HFF-Myc (cell line): ENCODE data around the gene TTLL11.

Experiments used
- DNase-seq: peaks from one replicate; pipeline ENCODE4 v3.0.0-alpha.2; 2011; ENCODE audit warnings: low read depth; ENCODE audit errors: extremely low read depth
- H3K4me3 ChIP-seq: replicated peaks from 2 replicates; pipeline ENCODE4 v1.5.1; 2011; ENCODE audit warnings: low read depth, mild to moderate bottlenecking, control low read depth, low read length
- CTCF ChIP-seq: IDR thresholded peaks from 2 replicates; pipeline ENCODE4 v1.5.1; 2012; ENCODE audit warnings: mild to moderate bottlenecking, low read depth, low read length, control low read depth; ENCODE audit errors: missing control alignments

The TTLL11 gene

GRCh38 chr9:121826711-121827110 lies 266.4 kb downstream of the TTLL11 start:
- no peak overlapping the region for H3K4me3 ChIP-seq
- TF ChIP-seq CTCF: no peak
- DNase-seq: no peak

- no peak for TF ChIP-seq CTCF
- no peak overlapping the region for H3K4me3 ChIP-seq
- no peak for DNase-seq
Measured at GRCh38 chr9:121825031-121825691, 267.9 kb downstream of the TTLL11 start.

- no peak for TF ChIP-seq CTCF
- H3K4me3 ChIP-seq: no peak overlapping the region
- DNase-seq: no peak
Measured at GRCh38 chr9:121824651-121825030, 268.5 kb downstream of the TTLL11 start.

DNA sequence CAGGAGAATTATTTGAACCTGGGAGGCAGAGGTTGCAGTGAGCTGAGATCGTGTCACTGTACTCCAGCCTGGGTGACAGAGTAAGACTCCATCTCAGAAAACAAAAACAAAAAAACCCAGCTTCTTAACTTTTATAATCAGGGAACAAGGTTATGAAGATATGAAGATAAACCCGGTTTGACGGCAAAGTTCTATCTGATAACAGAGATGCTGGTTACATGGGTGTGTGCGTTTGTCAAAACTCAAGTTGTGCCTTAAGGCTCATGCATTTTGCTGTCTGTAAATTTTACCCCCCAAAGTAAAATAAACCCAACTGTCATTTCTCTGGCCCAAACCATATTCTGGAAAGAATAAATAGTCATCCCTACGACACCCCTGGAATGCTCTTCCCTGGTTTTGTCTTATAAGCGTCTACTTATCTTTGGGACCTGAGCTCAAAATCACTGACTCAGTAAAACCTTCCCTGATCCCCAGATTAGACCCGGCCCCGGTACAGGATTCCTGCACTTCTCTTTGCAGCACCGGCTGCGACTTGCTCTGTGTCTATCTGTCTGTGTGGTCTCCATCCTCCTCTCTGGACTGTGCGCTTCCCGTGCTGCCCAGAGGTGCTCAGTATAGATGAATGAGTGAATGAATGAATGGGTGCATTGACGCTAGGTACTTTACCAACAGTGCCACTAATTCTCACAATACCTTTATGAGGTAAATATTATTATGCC lies 269.5 kb downstream of the TTLL11 start:
- no peak for TF ChIP-seq CTCF
- DNase-seq: no peak
- H3K4me3 ChIP-seq: no peak overlapping the region

DNA sequence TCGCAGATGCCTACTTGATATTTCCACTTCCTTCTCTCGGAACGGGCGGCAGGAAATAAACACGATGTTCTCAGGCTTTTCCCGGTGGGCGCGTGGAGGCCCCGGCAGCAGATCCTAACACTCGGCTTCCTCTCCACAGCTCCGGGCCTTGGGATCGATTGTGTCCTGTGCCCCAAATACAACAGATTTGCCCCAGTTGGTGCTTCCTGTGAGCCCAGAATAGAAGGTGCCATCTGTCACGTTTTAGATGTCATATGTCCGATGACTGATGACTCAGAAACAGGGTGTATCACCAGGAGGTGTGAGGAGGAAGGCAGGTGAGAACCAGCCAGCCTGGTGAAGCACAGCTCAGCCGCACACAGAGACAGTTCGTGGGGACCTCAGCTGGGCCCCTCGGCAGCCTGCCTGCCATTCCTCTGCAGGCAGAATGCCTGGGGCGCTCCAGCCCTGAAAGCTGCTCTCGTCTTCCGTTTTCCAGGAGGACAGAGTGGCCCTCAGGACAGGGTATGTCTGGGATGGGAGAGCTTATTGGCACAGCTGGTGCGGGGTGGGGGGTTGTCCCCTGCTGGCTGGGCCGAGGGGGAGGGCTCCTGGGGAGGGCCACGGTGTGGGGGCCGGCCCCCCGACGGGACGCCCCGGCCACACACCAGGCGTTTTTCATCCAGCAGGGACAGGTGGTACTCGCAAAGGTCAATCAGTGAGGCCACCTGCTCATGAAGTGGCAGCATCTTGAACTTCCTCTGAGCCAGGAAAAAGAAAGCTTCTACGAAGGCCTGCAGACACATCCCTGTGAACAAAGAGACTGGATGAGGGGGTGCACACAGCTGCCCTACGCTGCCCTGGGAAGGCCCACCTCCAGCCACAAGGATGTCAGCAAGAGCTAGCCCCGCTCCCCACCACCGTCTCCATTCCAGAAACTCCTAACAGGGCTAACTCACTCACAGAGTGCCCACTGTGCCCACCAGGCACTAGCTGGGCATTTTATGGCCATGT lies 270.7 kb downstream of the TTLL11 start:
- no peak for TF ChIP-seq CTCF
- no peak for DNase-seq
- H3K4me3 ChIP-seq: no peak overlapping the region

DNA sequence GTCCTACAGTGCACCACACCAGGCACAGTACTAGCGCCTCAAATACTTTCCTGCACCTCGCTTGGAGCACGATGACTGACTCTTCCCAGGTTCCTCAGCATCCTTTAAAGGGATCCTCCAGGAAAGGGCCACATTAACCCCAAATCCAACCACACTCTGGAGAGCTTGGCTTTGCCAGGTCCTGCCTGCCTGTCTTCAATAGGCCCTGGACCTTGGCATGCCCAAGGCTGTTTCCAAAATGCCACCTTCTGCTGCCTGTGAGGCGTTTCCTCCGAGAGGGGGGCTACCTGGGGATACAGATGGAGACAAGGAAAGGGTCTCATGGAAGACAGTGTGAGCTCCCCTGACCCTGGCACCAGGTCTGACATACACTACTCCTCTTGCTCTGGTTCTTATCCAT lies 271.8 kb downstream of the TTLL11 start:
- no peak for DNase-seq
- H3K4me3 ChIP-seq: no peak overlapping the region
- TF ChIP-seq CTCF: no peak
